ELR (cell line): ENCODE measurements around the gene GPR34.
"Not testable (repeated sequence)": the region's sequence is repeated elsewhere in the genome, so short reads cannot be mapped to it uniquely, and the experiment has no call there.

Source experiments
- DNase-seq: peaks from one replicate; pipeline ENCODE4 v3.0.0-alpha.2; 2015; ENCODE audit warnings: low read depth

The GPR34 gene

DNA sequence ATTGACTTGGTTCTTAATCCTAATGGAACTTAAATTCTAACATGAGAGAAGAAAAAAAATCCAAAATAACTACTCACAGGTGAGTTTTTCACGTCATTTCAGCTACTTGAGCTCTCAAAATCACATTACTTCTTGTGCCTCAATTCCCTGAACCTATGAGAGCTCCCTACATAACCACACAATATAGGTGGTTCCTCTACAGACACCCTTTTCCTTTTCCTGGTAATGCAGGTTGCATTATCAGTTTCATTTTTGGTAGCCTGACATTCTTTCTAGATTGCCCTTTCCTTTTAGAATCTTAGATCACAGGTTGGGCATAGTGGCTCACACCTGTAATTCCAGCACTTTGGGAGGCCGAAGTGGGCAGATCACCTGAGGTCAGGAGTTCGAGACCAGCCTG is 4.3 kb downstream of the GPR34 start:
- DNase-seq: no peak

GRCh38 chrX:41695426-41695825 is 6.7 kb downstream of the GPR34 start:
- DNase-seq: peak; percentile 2

DNA sequence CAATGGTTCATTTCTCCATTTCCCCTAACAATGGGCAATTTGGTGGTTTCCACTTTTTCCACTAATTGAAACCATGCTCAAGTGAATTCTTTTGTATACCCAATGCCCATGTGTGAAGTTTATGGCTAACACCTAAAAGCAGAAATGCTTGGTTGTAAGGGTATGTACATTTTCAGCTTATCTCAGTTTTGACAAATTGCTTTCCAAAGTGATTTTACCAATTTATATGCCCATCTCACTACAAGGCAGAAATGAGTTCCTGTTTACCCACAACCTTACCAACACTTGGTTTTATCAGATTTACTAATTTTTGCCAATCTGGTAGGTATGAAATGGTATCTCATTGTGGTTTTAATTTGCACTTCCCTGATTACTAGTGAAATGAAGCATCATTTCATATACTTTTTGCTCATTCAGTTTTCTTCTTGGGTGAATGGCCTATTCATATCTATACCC is 14.8 kb downstream of the GPR34 start:
- DNase-seq: no peak

DNA sequence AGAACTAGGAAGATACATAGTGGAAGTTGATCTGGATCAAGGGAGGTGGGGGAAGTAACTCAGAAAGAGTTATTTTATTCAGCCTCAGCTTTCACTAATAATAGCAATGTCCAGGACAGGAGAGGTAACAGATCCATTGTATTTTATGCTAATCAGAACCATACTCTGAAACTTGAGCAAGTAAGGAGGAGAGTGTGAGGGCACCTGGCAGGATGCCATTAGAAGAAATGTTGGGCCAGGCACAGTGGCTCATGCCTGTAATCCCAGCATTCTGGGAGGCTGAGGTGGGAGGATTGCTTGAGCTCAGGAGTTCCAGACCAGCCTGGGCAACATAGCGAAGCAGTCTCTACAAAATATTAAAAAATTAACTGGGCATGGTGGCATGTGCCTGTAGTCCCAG is 16.3 kb downstream of the GPR34 start:
- DNase-seq: no peak

GRCh38 chrX:41705680-41706374 is 17.1 kb downstream of the GPR34 start:
- DNase-seq: no peak

- DNase-seq: no peak
These were observed 18.4 kb downstream of the GPR34 start for GRCh38 chrX:41707218-41707617.

DNA sequence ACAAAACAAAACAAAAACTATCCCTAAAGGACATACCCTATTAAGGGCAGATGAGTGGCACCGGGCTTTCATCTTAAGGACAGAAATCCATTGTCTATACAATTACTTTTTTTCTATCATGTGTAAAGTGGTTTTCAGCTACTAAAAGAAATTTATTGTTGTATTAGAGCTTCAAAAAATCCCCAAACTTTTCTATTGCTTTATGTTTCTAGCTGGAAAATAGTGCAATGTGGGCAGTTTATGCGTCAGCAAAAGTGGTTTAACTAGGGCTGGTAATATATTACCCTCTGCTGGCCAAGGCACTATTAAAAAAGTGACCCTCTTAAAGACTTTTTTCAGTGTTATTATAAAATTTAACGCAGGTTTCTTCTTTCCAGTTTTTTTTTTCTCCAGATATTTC is 19.7 kb downstream of the GPR34 start:
- peak; percentile 1 for DNase-seq

DNA sequence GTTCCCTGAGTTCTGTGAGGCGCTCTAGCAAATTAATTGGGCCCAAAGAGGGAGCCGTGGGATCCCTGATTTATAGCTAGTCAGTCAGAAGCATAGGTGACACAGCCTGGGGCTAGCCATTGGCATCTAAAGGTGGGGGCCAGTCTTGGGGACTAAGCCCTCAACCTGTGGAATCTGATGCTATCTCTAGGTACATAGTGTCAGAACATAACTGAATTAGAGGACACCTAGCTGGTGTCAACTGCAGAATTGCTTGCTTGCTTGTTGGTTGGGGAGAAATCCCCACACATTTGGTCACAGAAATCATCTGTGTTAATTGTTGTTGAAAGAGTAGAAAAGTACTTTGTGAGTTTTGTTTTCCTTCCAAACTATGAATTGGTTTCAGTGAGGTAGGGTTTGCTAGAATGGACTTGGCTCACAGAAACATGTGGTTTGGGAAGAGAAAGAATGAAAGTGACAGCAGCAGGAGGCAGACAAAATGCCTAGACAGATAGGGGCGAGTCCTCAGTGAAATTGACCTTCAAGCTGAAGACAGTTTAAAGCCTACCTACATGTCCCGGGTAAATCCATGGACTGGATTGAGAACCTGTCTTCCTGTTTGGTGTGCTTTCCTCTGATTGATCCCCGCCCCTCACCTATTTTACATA is 22.4 kb downstream of the GPR34 start:
- DNase-seq: no peak

- DNase-seq: no peak
These were observed 27.4 kb downstream of the GPR34 start for GRCh38 chrX:41716222-41716621.

GRCh38 chrX:41716767-41717473 is 28.1 kb downstream of the GPR34 start:
- DNase-seq: no peak

- DNase-seq: no peak
These were observed 29.9 kb downstream of the GPR34 start for GRCh38 chrX:41718481-41719235.

DNA sequence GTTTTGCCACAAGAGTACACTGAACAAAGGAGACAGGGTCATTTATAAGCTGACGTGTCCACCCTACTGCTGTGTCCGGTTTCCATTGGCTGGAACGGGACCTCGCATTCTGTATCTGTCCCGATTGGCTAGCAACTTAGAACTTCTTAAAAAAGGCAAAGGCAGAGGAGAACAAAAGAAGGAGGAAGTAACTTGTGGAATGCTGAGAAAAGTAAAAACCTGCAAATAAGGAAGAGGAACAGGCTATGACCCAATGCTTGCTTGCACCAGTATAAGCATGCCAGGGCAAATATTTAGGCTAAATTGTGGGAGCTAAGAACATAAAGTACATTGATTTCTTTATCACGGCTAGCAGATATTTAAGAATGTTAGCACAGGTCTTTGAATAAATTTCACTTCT is 30.8 kb downstream of the GPR34 start:
- not testable (repeated sequence) for DNase-seq

DNA sequence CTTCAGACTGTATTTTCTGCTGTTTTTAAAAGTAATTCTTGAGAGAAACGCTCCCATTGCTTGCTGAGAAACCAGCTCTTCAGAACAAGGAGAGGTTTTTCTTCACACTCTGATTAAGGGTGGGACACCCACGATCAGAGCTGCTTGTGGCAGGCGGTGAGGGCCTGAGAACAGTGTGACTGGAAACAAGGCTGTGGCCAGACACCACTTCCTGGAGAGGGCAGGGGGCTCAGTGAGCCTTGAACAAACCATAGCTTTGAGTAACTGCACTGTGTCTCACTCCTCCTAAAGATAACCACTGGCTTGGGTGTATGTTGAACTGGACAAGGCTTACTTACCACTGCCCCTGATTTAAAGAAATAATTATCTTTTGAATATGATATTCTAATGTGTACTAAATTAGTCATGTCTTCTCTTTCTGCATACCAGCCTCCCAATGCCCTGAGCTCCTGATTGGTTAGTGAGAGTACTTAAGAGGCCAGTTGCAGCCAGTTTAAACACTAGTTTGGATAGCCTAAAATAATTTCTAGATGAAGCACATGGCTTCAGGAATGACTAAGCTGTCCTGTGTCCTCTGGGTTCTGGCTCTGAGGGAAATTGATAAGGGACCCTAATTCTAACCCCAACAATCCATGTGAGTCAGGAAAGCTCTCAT is 31.5 kb downstream of the GPR34 start:
- no peak for DNase-seq

DNA sequence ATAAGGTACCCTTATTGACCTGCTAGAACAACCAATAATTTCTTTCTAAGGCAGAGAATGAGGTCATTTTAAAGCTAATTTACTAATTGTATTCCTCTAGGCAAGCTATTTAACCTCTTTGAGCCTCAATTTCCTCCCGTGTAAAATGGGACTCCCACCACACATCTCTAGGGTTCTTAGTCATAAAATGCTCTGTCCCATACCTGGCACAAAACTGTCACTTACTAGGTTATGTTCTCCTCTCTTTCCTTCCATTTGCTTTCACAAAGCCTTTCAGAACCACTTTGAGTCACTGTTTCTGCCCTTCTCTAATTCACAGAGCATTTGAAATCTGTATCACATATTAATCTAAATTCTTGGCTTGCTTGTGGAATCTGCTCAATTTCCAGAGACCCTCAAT is 32.8 kb downstream of the GPR34 start:
- no peak for DNase-seq

DNA sequence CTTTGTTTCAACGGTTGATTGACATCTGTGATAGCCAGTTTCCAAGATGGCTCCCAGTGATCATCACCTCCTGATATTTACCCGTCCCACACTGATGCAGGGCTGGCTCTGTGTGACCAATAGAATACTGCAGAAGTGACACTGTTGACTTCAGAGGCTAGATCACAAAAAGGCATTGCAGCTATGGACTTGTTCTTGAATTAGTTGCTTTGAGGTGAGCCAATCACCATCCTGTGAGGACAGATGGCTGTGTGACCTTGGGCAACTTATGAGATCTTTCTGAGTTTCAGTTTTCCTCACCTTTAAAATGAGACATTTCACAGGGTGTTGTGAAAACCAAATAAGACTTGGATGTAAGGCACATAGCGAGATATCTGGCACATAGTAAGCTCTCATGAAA is 33.4 kb downstream of the GPR34 start:
- DNase-seq: no peak

DNA sequence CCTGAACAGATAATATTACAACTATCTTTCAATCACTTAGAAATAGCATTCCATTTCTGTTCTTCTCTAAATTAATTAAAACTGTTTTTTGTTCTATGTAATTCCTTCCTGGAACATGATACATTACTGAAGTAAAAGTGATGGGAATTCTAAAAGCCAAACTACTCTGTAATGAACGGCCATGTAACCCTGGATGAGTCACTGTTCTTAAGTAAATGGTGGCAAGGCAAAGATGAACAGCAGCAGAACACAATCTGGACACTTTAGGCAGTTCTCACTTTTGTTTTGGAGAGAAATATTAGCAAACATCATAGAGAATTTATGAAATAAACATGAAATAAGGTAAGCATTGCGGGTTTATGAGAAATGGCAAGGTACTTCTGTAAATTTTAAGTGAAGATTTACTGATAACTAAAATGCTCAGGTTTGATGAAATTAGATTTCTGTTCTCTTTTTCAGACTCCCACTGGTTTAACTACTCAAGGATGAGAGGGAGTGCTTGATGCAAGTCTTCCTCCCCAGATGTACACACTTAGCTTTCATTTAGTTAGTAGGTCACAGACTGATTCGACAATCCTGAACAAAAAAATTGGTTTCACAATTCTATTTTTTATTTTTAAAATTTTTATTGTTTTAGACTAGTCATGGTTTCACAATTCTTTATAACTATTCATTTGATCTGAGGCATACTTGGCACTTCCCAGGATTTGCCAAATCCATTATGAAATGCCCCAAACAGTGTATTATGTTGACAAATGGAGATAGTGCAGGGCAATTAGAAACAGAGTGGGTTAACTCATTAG is 34.2 kb downstream of the GPR34 start:
- no peak for DNase-seq

DNA sequence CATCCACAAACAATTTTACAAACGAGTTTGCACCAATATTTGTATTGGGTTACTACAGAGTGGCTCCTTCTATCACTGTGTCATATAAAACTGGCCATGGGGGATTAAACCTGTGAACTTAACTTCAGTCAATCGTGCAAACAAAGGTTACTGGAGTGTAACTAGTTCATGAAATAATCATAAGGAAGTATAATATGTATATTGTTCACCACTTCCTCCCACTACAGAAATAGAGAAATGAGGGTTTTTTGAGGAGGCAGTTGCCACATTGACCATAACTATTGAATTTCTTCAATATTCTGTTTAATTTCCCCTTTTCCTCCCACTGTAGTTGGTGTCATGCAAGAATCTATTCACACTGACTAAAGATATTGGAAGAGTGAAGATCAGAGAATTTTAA is 35.1 kb downstream of the GPR34 start, which contains the start of gene GPR82:
GPR82 (plus strand) TSS at position 356 of the 400 bp plus-strand sequence. CDS start 2,846 bp downstream, outside the sequence.
- DNase-seq: no peak

- DNase-seq: no peak
These were observed 39.4 kb downstream of the GPR34 start for GRCh38 chrX:41728125-41728524.

DNA sequence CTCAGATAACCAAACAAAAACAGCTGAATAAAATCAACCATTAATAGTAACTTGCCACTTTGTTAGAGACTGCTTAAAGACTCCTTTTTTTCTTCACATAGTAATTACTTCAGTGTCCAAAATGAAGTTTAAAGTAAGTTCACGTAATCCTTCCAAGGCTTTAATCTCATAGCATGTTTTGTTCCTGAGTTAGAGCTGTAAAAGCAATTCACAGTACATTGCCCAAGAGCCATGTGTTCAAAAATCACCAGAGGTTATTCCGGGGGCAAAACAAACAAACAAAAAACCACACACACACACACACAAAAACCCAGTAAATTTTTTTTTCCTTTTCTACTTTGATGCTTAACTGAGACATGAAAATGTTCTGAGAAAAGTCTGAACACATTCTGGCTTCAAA is 41.3 kb downstream of the GPR34 start:
- no peak for DNase-seq

- no peak for DNase-seq
These were observed 43.5 kb downstream of the GPR34 start for GRCh38 chrX:41732260-41732659.

DNA sequence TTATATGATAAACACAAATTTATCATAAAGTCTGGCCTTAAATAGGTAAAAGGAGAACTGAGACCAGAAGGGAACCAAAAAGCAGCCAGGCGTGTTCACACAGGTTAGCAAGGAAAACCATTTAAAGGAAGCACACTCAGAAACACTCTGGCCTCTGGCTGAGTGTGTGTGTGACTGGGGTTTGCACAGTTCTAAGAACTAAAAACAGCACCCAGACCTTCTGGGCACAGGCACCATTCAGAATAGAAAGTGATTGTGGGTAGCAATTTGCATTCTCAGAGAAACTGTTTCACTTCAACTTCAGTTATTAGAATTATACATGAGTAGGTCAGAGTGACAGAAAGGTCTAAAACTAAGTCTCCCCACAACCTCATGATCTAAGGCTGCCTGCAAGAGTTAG is 45.2 kb downstream of the GPR34 start:
- DNase-seq: no peak
